C4-2B (cell line): ENCODE results near the gene PRSS33.

Experiments used
- CTCF ChIP-seq: fragments of 450-650 bp; conservative IDR thresholded peaks from 2 replicates; pipeline ENCODE4 v1.5.1; 2017; ENCODE audit warnings: mild to moderate bottlenecking
- ZFX ChIP-seq: fragments of 450-650 bp; IDR thresholded peaks from 2 replicates; pipeline ENCODE4 v1.6.1; 2017

- TF ChIP-seq CTCF: no peak
- no peak for TF ChIP-seq ZFX
Observed at GRCh38 chr16:2762711-2763110, 24.6 kb downstream of the PRSS33 start.
